Gastrocnemius medialis (tissue), 4 donors: ENCODE data around the gene ALDH1A3.

Source experiments
- CTCF ChIP-seq, 5 experiments: fragments of 450-650 bp in 3 of 5; fragments of 200-600 bp in 2 of 5; sonication (generic) in 2 of 5; IDR thresholded peaks in 4 of 5; conservative IDR thresholded peaks in 1 of 5; 1 replicate in 4 of 5; 2 replicates in 1 of 5; pipeline ENCODE4 v1.5.1; 2016 to 2019; ENCODE audit warnings: antibody characterized with exemption in 5 of 5, mild to moderate bottlenecking in 3 of 5, moderate library complexity in 3 of 5
- POLR2A ChIP-seq, 2 donors: fragments of 450-650 bp; IDR thresholded peaks; one replicate each; pipeline ENCODE4 v1.6.1; 2017; ENCODE audit warnings: antibody characterized with exemption in 2 of 2, mild to moderate bottlenecking in 2 of 2, moderate library complexity in 2 of 2

DNA sequence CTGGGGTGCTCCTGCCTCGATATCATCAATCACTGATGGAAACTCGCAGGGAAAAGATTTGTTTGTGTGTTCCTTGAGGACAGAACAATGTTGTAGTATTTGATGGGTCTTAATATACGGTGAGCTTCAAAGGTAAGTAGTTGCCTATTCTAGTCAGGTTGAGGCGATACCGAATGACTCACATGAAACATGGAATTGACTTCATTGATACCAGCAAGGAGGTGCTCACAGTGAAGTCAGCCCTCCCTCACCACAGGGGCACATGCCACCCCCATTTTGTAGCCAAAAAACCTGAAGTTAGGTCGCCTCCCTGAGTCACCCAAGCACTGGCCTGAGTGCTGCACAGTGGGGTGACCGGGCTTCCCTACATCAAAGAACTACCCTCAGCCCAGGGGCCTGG lies 3.7 kb upstream of the ALDH1A3 start:
- TF ChIP-seq CTCF (IDR thresholded peaks at IDR 0.05 in 4 of 5, conservative IDR thresholded peaks at IDR 0.05 in 1 of 5) (no peak), POLR2A (IDR thresholded peaks at IDR 0.05) (no peak)
